ENCODE data around the gene CDCP1.

CDCP1 gene

DNA sequence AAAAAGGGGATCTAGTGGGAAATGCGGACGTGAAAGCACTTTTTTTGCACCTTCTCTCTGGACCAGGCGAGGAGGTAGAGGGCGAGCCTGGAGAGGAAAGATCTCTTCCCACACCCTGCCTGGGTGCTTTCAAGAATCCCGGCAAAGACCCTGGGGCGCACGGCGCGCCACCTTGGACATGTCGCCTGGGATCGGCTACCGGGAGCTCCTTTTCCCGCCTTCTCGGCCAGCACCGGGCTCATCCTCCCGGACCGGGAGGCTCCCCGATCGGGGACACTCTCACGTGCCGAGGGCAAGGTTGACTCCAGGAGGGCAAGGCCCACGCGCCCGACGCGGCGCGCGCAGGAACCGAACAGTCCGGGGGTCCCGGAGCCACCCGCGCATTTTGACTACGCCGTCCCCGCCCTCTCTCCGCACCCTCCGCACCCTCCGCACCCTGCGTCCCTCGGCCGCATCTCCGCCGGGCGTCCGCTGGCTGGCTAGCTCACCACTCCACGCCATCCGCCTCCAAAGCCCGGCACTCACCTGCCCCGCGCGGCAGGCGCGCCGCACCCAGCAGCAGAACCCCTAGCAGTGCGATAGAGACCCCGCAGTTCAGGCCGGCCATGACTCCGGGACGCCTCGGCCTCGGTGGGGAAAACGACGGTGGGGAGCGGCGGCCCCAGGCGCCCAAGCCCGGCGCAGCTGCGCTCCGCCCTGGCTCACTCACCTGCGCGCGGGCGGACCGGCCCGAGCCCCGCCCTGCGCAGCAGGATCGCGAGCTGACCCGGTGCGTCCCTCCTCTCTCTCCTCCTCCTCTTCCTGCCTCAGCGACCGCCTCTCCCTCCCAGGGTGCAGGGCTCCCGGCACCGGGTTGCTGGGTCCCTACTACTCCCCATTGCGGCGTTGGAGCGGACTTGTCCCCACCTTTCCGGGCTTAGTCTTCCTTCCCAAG, at the start of gene CDCP1:
Gene CDCP1 (minus strand): TSS at position 698 of the 934 bp plus-strand sequence. CDS start 91 bp downstream, at position 607.
- no peak for DNase-seq

GRCh38 chr3:45194791-45195190, 48.6 kb upstream of the CDCP1 start:
- DNase-seq: no peak

- no peak for DNase-seq
Measured at GRCh38 chr3:45191924-45192417, 45.8 kb upstream of the CDCP1 start.

DNA sequence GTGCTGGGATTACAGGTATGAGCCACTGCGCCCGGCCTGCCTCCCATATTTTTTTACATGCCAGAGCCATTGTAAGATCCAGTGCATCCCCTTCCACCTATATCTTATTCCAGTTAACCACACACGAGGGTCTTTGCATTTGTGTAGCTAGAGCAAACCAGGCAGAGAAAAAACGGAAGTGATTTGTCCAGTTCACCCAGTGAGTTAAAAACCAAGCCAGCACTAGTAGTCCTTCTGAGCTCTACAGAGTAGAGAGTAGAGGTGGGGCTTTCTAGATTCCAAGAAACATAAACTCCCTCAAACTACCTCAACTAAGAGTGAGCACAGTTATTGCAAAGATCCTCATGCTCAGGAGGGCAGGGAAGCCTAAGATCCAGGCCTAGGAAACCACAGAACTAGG, 45.2 kb upstream of the CDCP1 start:
- no peak for DNase-seq

DNA sequence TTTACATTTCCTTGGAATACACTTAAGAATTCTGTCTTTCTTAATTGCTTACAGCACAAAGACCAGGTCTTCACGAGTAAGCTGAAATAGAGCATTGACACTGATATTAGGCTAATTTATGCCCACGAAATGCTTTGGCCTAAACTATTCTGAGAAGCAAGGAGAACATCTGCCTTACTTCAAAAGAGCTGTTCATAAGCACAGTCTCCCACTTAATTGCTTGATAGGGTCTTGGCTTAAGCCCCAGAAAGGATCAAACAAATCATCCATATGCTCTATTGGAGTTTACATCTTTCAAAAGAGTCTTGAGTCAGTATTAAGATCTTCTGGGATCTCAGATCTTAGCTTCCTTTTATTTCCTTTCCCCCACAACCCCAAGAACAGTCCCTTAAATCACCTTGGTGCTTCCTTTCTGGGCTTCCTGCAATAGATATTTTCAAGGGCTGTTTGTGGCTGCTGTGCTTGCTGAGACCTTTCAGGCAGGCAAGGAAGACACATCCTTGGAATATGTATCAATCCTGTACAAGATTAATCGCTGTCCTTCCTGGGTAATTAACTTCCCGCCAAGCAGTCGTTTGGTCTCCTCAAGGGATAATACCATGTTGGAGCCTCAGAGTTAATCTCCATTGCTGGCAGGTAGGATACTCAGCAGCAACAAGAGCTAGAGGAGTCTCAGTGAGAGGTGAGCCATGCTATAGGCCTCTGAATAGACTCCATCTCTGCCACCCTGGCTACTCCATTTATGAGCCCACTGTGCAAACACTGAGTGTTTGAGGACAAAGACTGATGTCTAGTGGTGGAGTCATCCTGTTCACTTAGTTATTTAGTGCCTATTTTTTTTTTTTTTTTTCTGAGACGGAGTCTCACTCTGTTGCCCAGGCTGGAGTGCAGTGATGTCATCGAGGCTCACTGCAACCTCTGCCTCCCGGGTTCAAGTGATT, 42.8 kb upstream of the CDCP1 start:
- no peak for DNase-seq

DNA sequence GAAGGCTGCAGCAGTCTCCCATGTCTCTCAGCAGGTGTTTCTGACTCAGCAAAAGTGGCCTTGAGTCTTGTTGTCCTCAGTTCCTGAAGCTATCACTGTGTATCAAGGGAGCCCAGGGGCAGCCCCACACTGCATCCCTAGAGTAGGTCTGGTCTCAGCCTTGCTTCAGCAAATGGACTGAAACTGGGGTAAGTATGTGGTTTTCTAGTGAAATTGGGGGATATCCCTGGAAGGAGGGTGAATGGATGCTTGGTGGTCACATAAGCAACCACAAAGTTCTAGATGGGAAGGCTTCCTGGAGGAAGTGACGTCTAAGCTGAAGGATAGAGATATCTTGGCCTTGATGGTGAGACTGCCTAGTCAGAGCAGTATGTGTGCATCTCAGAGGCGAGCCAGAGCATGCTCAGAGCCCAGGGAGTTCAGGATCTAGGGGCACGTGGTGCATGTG, 41.5 kb upstream of the CDCP1 start:
- DNase-seq: no peak

DNA sequence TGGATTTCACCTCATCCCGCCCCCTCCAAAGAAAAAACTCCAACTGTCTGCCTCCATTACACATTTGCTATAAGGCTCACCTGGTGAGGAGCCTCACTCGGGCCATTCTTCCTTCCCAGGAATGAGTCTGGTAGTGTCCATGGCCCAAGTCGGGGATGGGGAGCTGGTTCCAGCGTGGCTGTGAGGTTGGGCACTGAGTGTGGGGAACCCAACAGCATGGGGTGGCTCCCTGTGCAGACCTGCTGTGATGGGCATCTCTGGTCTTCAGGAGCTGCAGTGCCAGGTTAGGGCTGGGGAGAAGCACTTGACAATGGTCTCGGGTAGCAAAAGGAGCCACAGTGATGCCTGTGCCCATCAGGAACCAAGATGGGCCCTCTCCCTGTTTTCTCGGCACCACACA, 40.7 kb upstream of the CDCP1 start:
- no peak for DNase-seq

DNA sequence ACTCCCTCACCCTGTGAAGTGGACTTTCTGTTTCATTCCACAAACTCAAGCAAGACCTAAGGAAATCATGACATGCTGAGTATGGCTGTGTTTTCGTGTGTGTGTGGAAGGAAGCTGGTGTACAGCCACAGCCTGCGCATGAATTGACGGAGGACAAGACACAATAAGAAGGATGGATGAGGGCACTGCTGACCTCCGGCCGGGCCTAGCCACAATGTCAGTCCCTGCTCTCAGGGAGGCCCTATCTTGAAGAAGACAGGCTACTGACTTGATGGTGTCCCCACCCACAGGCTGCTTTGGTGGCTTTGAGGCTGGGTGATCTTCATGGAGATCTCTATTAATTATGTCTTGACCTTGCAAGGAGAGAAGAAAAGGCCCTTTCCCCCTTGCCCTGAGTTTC, 39.3 kb upstream of the CDCP1 start:
- no peak for DNase-seq

DNA sequence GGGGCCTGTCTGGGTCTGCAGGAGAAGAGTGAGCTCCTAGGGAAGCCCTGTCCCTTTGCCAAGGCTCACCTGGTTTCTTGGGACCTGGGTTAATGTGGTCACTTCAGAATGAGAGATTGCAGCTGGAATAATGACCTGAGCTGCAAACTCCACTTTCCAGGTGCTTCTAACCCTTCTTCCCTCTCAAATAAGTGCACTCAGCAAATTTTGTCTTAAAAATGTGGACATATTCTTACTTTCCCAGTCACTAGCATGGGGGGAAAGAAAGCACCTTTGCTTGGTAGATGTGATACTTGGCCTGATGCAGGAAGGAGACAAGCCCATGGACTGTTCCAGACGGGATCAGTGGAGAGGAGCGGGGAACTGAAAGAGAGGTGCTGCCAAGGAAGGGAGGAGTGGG, 38.9 kb upstream of the CDCP1 start:
- DNase-seq: no peak

DNA sequence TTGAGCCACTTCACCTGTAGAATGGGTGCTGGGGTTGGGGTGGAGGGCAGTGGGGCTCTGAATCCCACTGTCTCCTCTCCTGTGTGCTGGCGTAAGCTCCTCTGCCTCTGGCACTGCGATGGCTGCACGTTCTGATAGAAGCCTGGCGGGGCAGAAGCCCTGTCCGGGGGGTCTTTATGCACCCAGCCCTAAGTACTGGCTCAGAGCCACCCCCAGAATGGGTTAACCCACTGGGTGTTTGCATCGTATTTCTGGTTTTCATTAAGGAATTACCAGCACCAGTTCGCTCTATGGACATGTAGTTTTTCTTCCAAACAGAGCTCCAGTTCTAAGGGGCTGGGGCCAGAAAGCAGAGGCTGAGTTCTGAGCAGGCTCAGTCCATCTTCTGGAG, 37.7 kb upstream of the CDCP1 start:
- DNase-seq: no peak

DNA sequence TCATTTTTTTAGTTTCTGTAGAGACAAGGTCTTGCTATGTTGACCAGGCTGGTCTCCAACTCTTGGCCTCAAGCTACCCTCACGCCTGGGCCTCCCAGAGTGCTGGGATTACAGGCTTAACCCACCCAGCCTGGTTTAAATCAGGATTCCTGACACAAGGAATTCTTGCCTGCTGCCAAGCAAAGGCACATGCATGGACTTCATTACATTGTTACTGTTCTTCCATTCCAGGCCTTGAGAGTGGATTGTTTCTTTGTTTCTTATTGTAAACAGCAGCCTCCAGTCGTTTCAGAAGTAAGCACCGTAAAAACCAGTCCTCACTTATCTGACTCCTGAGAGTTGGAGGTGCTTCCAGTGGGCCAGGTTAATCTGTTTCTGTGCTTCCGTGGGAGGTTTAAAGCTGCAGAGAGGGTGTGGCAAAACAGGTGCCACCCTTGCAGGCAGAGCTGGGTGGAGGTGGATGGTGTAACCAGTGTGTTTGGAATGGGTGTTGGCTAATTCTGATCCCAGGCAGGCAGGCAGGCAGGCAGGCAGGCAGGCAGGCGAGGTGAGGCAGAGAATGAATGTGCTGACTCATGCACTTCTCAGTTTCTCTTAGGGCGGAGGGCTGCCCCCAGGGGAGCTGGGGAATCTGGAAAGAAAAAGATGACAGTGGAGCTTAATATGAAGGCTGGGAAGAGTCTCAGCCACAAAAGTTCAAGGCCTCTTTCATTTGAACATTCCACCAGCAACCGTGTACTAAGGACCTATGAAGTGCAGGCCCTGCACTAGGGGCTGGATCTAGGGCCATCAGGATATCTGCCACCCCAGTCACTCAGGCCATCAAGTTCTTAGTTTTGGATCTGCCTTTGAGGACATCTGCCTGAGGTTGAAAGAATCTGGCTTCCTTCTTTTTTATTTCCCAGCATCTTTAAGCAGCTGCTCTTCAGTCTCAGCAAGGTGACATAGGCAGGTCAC, 37.0 kb upstream of the CDCP1 start:
- peak in 2 of 56 donors; percentile 3 to 5 for DNase-seq

DNA sequence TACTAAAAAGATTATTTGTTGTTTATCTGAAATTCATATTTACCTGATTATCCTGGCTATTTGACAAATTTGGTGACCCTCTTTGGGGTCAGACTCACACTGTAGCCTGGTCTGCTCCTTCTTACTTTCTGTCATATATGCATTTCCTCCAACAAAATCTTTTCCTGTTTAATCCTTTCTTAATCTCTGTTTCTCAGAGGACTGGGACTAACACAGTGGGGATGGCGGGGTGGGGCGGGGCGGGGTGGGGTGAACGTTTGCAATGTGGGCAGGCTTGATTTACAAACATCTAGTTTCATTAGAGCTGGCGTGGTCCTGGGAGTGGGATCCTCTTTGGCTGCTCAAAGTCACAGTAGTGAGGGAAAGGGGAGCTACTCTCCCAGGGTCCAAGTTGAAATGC, 35.3 kb upstream of the CDCP1 start:
- DNase-seq: no peak

- DNase-seq: no peak
Measured at GRCh38 chr3:45180899-45181298, 34.7 kb upstream of the CDCP1 start.

GRCh38 chr3:45180051-45180450, 33.9 kb upstream of the CDCP1 start:
- DNase-seq: no peak

- DNase-seq: no peak
Measured at GRCh38 chr3:45179163-45179562, 33.0 kb upstream of the CDCP1 start.

DNA sequence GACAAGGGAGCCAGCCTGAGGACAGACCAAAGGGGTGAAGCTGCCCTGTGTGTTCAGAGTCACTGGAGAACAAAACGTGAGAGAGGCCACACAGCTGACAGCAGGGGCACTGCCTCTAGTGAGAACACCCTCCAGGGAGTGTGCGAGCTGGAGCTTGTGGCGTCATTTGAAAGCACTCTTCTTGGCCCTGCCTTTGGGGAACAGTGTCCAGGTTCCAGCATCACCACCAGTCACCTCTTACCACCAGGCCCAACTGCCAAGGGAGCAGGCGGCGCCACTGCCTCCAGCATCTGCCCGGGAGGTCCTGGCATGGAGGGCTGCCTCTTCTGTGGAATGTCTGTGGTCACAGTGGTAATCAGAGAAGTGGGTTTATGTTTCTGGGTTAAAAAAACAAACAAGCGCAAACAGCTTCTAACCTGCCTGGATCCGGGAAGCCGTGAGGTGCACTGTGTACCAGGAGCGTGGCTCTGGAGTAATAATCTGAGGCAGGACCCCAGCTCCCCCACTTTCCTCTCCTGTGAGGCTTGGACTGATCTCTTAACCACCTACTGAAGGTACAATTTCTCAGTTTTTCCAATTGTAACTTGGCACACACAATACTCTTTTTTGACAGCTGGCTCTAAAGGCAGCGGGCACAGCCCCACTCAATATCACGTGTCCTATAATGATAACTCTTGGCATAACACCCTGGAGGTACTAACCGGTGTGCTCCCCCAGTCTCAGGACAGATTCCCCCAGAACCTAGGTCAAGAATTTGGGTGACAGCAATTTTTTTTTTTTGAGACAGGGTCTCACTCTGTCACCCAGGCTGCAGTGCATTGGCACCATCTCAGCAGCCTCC, 32.2 kb upstream of the CDCP1 start:
- DNase-seq: no peak

GRCh38 chr3:45176912-45177311, 30.7 kb upstream of the CDCP1 start:
- DNase-seq: no peak

GRCh38 chr3:45174234-45174633, 28.1 kb upstream of the CDCP1 start:
- no peak for DNase-seq

- DNase-seq: no peak
Measured at GRCh38 chr3:45173776-45174175, 27.6 kb upstream of the CDCP1 start.

GRCh38 chr3:45171283-45171682, 25.1 kb upstream of the CDCP1 start:
- DNase-seq: no peak
